NCI-H748 treated with DMSO at 0.1 percent for 48 hours (cell line): ENCODE data around the gene SMARCE1.

Experiments
- DNase-seq: peaks from one replicate; lab custom pipeline; 2025; lab: John Stamatoyannopoulos, UW

The SMARCE1 gene

GRCh38 chr17:40582328-40582901 lies 65.2 kb downstream of the SMARCE1 start:
- peak; percentile 45 for DNase-seq

GRCh38 chr17:40580140-40580539 lies 67.5 kb downstream of the SMARCE1 start:
- DNase-seq, result no peak

GRCh38 chr17:40579471-40579870 lies 68.1 kb downstream of the SMARCE1 start:
- no peak for DNase-seq

GRCh38 chr17:40577611-40578065 lies 70.0 kb downstream of the SMARCE1 start:
- DNase-seq, result no peak

GRCh38 chr17:40576113-40576740 lies 71.4 kb downstream of the SMARCE1 start:
- no peak for DNase-seq
